Thoracic aorta (tissue), 2 donors: ENCODE results near the gene SLC9A3. TPM values are rescaled to one million over a fixed set of nuclear protein-coding genes. Genes with fewer than 3 reads are reported as not detected.
A peak's percentile ranks its signal among the peaks of the same experiment; 100 is the strongest.
"Not testable (repeated sequence)": the region's sequence is repeated elsewhere in the genome, so short reads cannot be mapped to it uniquely, and the experiment has no call there.

Source experiments
- ATAC-seq: fragments of 150-250 bp; one replicate; pipeline ENCODE4 v1.8.0; 2017; ENCODE audit warnings: low read depth; ENCODE audit not compliant: insufficient number of reproducible peaks, low FRiP score
- DNase-seq: peaks from one replicate; pipeline ENCODE4 v3.0.0-alpha.2; 2020; ENCODE audit warnings: low spot score
- H3K27ac ChIP-seq, 2 donors: fragments of 200-600 bp; sonication (generic); 1 replicate in 1 of 2; 2 replicates in 1 of 2; pipeline ENCODE4 v1.5.1; 2016; ENCODE audit warnings: mild to moderate bottlenecking in 2 of 2, moderate library complexity in 2 of 2
- H3K27me3 ChIP-seq: fragments of 200-600 bp; sonication (generic); replicated peaks from 2 replicates; pipeline ENCODE4 v1.6.0; 2016; ENCODE audit warnings: mild to moderate bottlenecking; ENCODE audit not compliant: insufficient read depth
- H3K36me3 ChIP-seq: fragments of 200-600 bp; sonication (generic); one replicate; pipeline ENCODE4 v1.5.1; 2016
- H3K4me1 ChIP-seq, 2 donors: fragments of 200-600 bp; sonication (generic); 1 replicate in 1 of 2; 2 replicates in 1 of 2; pipeline versions ENCODE4 v1.5.1 to v1.6.0; 2016; ENCODE audit warnings: low read depth in 2 of 2, mild to moderate bottlenecking in 1 of 2; ENCODE audit not compliant: control insufficient read depth in 1 of 2
- H3K4me3 ChIP-seq: fragments of 200-600 bp; sonication (generic); 2 replicates; pipeline ENCODE4 v1.5.1; 2016; ENCODE audit warnings: mild to moderate bottlenecking
- H3K9me3 ChIP-seq: fragments of 200-600 bp; sonication (generic); 2 replicates; pipeline ENCODE4 v1.5.1; 2016
- CTCF ChIP-seq: fragments of 200-600 bp; sonication (generic); IDR thresholded peaks from one replicate; pipeline ENCODE4 v1.5.1; 2019; ENCODE audit warnings: antibody characterized with exemption
- total RNA-seq, 2 donors: library from RNA; depleted of rRNA; stranded (reverse); fragments of >200 nt; gene quantifications; one replicate each; pipeline versions ENCODE4 v1.1.0 to v1.2.3, GENCODE V29; 2016

The SLC9A3 gene
- total RNA-seq, 2 donors from 2014 or later: 1.6 to 1.8 TPM

GRCh38 chr5:477247-477646 lies 47.0 kb downstream of the SLC9A3 start:
- no peak for DNase-seq
- Histone ChIP-seq H3K27me3 (no peaks in the 10 kb centered on the region), H3K9me3 (no peaks in the 10 kb centered on the region)

GRCh38 chr5:476814-477175 lies 47.5 kb downstream of the SLC9A3 start:
- H3K27me3 ChIP-seq: no peaks in the 10 kb centered on the region
- DNase-seq (no peak), ATAC-seq (no peak)
- no peak for TF ChIP-seq CTCF
- H3K4me1 ChIP-seq: peaks cover 4 to 17% of the 10 kb centered on the region in 2 donors
- H3K9me3 ChIP-seq: no peaks in the 10 kb centered on the region
- H3K27ac ChIP-seq: no peak overlapping the region
- H3K36me3 ChIP-seq: no peaks in the 10 kb centered on the region
- H3K4me3 ChIP-seq: no peak overlapping the region

More at GRCh38 chr5:477247-477646, 47.0 kb downstream of the SLC9A3 start:
- H3K4me1 ChIP-seq: peaks cover 4 to 12% of the 10 kb centered on the region in 2 donors
- no peak overlapping the region for H3K4me3 ChIP-seq
- TF ChIP-seq CTCF: no peak
- no peak overlapping the region for H3K27ac ChIP-seq
- ATAC-seq: no peak
- H3K36me3 ChIP-seq: no peaks in the 10 kb centered on the region

GRCh38 chr5:476102-476813 lies 48.0 kb downstream of the SLC9A3 start:
- ATAC-seq (no peak), DNase-seq (no peak)
- TF ChIP-seq CTCF: no peak
- Histone ChIP-seq H3K9me3 (no peaks in the 10 kb centered on the region), H3K4me3 (no peak overlapping the region), H3K4me1 (peaks cover 4 to 22% of the 10 kb centered on the region in 2 donors), H3K27me3 (no peaks in the 10 kb centered on the region), H3K36me3 (no peaks in the 10 kb centered on the region), H3K27ac (no peak overlapping the region)

GRCh38 chr5:475704-476101 lies 48.5 kb downstream of the SLC9A3 start:
- H3K27ac ChIP-seq: no peak overlapping the region
- peaks cover 4 to 26% of the 10 kb centered on the region in 2 donors for H3K4me1 ChIP-seq
- no peaks in the 10 kb centered on the region for H3K36me3 ChIP-seq
- TF ChIP-seq CTCF: no peak
- H3K4me3 ChIP-seq: no peak overlapping the region
- DNase-seq: no peak
- H3K27me3 ChIP-seq: no peaks in the 10 kb centered on the region
- H3K9me3 ChIP-seq: no peaks in the 10 kb centered on the region
- ATAC-seq: no peak

- Histone ChIP-seq H3K9me3 (no peaks in the 10 kb centered on the region), H3K36me3 (no peaks in the 10 kb centered on the region), H3K27me3 (no peaks in the 10 kb centered on the region), H3K27ac (no peak overlapping the region), H3K4me3 (peak overlapping the region; percentile 47), H3K4me1 (peaks cover 4 to 27% of the 10 kb centered on the region in 2 donors)
- DNase-seq: no peak
- TF ChIP-seq CTCF: no peak
- ATAC-seq: no peak
These were observed 49.2 kb downstream of the SLC9A3 start for GRCh38 chr5:474840-475661.

- H3K4me3 ChIP-seq: peak overlapping the region; percentile 99
- not testable (repeated sequence) for H3K27ac ChIP-seq, DNase-seq, H3K9me3 ChIP-seq, H3K36me3 ChIP-seq, H3K27me3 ChIP-seq, ATAC-seq
- peaks cover 4 to 27% of the 10 kb centered on the region in 2 donors for H3K4me1 ChIP-seq
These were observed 49.9 kb downstream of the SLC9A3 start for GRCh38 chr5:474232-474839.
